Measurements from ENCODE around the gene RYR2. TPM values are rescaled to one million over a fixed set of nuclear protein-coding genes. Genes with fewer than 3 reads are reported as not detected.

Gene RYR2
- total RNA-seq, 1 experiment from 2014 or later: 2.8 TPM

DNA sequence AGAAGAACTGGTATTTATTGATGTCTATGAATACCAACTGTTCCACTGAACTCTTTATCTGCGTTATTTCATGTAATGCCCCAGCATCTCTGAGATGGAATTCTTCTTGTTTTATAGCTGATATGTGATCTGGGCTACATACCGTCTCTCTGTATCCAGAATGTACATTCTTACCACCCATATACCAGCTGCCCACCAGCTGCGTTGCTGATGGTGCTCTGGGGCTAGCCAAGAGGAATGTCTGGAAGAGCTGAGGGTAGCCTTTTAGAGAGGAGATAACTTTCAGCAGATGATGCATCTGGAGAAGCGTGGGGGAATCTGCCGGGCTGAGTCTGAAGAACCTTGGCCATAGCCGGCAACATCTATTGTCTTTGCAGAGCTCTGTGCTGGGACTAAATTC, 137.5 kb downstream of the RYR2 start:
- no peak for DNase-seq (ENCODE audit: low spot score)
- Histone ChIP-seq H3K36me3 (ENCODE audit: insufficient read depth, low read length, poor library complexity, severe bottlenecking) (no peaks in the 10 kb centered on the region), H3K4me1 (ENCODE audit: insufficient read depth, low read length, poor library complexity, severe bottlenecking) (no peaks in the 10 kb centered on the region), H3K4me3 (ENCODE audit: low read depth, low read length, poor library complexity, severe bottlenecking) (no peak overlapping the region), H3K9me3 (ENCODE audit: low read depth, low read length, poor library complexity, severe bottlenecking) (no peaks in the 10 kb centered on the region), H3K27ac (ENCODE audit: low read depth, low read length, poor library complexity, severe bottlenecking) (no peak overlapping the region), H3K27me3 (replicated peaks; ENCODE audit: insufficient read depth, low read depth, low read length, poor library complexity) (no peaks in the 10 kb centered on the region)
- TF ChIP-seq, protein P1, sequence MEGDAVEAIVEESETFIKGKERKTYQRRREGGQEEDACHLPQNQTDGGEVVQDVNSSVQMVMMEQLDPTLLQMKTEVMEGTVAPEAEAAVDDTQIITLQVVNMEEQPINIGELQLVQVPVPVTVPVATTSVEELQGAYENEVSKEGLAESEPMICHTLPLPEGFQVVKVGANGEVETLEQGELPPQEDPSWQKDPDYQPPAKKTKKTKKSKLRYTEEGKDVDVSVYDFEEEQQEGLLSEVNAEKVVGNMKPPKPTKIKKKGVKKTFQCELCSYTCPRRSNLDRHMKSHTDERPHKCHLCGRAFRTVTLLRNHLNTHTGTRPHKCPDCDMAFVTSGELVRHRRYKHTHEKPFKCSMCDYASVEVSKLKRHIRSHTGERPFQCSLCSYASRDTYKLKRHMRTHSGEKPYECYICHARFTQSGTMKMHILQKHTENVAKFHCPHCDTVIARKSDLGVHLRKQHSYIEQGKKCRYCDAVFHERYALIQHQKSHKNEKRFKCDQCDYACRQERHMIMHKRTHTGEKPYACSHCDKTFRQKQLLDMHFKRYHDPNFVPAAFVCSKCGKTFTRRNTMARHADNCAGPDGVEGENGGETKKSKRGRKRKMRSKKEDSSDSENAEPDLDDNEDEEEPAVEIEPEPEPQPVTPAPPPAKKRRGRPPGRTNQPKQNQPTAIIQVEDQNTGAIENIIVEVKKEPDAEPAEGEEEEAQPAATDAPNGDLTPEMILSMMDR (conservative IDR thresholded peaks at IDR 0.05; ENCODE audit: low read depth, low read length): no peak
- no peak for TF ChIP-seq EZH2 (IDR thresholded peaks at IDR 0.05; ENCODE audit: borderline replicate concordance, low read depth, low read length, poor library complexity, severe bottlenecking)
- ChIA-PET CTCF (no interaction called here), POLR2A (ENCODE audit: low non-redundant PET) (no interaction called here)
- intact Hi-C loops (cut with micrococcal nuclease; ENCODE audit: unreplicated experiment): no loop called here
- no TSS peak for BruUV-seq (replicated peaks)

DNA sequence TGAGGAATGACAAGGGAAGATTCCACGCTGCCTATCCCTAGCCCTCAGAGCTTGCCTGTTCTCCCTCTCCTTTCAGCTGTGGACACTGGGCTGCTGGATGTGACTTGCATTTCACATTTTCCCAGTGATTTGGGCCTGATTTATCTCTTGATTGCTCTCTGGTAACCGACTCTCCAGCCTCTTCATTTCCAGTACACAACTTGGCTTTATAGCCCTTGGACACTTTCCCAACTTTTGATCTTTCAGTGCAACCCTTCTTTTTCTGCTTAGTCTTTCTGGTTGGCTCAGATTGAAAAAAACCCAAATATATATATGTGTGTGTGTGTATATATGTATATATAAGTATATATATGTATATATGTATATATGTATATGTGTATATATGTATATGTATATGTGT, 138.3 kb downstream of the RYR2 start:
- H3K36me3 ChIP-seq (ENCODE audit: insufficient read depth, low read length, poor library complexity, severe bottlenecking): no peaks in the 10 kb centered on the region
- BruUV-seq (replicated peaks): no TSS peak
- POLR2A ChIA-PET (ENCODE audit: low non-redundant PET): no interaction called here
- DNase-seq (ENCODE audit: low spot score): no peak
- intact Hi-C loops (cut with micrococcal nuclease; ENCODE audit: unreplicated experiment): no loop called here
- H3K4me1 ChIP-seq (ENCODE audit: insufficient read depth, low read length, poor library complexity, severe bottlenecking): no peaks in the 10 kb centered on the region
- no peak overlapping the region for H3K27ac ChIP-seq (ENCODE audit: low read depth, low read length, poor library complexity, severe bottlenecking)
- H3K4me3 ChIP-seq (ENCODE audit: low read depth, low read length, poor library complexity, severe bottlenecking): no peak overlapping the region
- no peaks in the 10 kb centered on the region for H3K27me3 ChIP-seq (replicated peaks; ENCODE audit: insufficient read depth, low read depth, low read length, poor library complexity)
- TF ChIP-seq, protein P1 (conservative IDR thresholded peaks at IDR 0.05; ENCODE audit: low read depth, low read length): no peak
- no peak for TF ChIP-seq EZH2 (IDR thresholded peaks at IDR 0.05; ENCODE audit: borderline replicate concordance, low read depth, low read length, poor library complexity, severe bottlenecking)
- CTCF ChIA-PET: no interaction called here
- H3K9me3 ChIP-seq (ENCODE audit: low read depth, low read length, poor library complexity, severe bottlenecking): no peaks in the 10 kb centered on the region

DNA sequence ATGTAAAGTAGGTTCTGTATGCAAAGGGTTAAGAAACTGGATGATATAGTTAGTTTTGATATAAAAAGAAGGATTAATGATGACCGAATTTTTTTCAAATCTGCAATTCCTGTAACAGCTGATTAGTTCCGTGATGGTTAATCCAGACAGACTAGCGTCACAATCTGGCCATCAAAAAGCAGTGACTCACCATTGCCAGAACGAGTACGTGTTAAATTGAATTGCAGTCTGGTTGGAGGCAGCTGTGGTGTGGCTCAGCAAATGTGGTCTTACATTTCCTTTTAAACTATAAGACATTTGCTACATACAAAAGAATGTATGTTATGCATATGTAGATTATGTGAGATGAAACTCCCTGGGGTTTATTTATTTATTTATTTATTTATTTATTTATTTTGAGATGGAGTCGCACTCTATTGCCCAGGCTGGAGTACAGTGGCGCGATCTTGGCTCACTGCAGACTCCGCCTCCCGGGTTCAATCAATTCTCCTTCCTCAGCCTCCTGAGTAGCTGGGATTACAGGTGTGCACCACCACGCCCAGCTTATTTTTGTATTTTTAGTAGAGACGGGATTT, 139.8 kb downstream of the RYR2 start:
- Histone ChIP-seq H3K27me3 (replicated peaks; ENCODE audit: insufficient read depth, low read depth, low read length, poor library complexity) (no peaks in the 10 kb centered on the region), H3K36me3 (ENCODE audit: insufficient read depth, low read length, poor library complexity, severe bottlenecking) (no peaks in the 10 kb centered on the region), H3K9me3 (ENCODE audit: low read depth, low read length, poor library complexity, severe bottlenecking) (no peaks in the 10 kb centered on the region), H3K27ac (ENCODE audit: low read depth, low read length, poor library complexity, severe bottlenecking) (no peak overlapping the region), H3K4me3 (ENCODE audit: low read depth, low read length, poor library complexity, severe bottlenecking) (no peak overlapping the region), H3K4me1 (ENCODE audit: insufficient read depth, low read length, poor library complexity, severe bottlenecking) (no peaks in the 10 kb centered on the region)
- intact Hi-C loops (cut with micrococcal nuclease; ENCODE audit: unreplicated experiment): no loop called here
- TF ChIP-seq, protein P1 (conservative IDR thresholded peaks at IDR 0.05; ENCODE audit: low read depth, low read length): no peak
- no peak for TF ChIP-seq EZH2 (IDR thresholded peaks at IDR 0.05; ENCODE audit: borderline replicate concordance, low read depth, low read length, poor library complexity, severe bottlenecking)
- DNase-seq (ENCODE audit: low spot score): peak; percentile 34
- BruUV-seq (replicated peaks): no TSS peak
- CTCF ChIA-PET: no interaction called here
- POLR2A ChIA-PET (ENCODE audit: low non-redundant PET): no interaction called here

Measured in A673 (cell line).